Stimulated activated CD4-positive, alpha-beta T cell treated with anti-CD3 and anti-CD28 coated beads, Interleukin-12 subunit alpha, Interleukin-12 subunit beta, amount 100 ng/mL, for 24 hours (primary cell): Measurements from ENCODE around the gene MEFV.

Experiments used
- DNase-seq, 2 experiments: peaks; one replicate each; pipeline ENCODE4 v3.0.0-alpha.2; 2020; ENCODE audit warnings: low read depth in 2 of 2

The MEFV gene

GRCh38 chr16:3266873-3267537 is 10.6 kb upstream of the MEFV start:
- DNase-seq: no peak

- peak; percentile 97 to 99 for DNase-seq
Observed at GRCh38 chr16:3264137-3265036, 8.0 kb upstream of the MEFV start.

- DNase-seq: no peak
Observed at GRCh38 chr16:3262517-3262916, 6.1 kb upstream of the MEFV start.

- no peak for DNase-seq
Observed at GRCh38 chr16:3259836-3260235, 3.4 kb upstream of the MEFV start.

GRCh38 chr16:3256866-3257465 is 533 bp upstream of the MEFV start:
- DNase-seq: no peak

- DNase-seq: no peak
Observed at GRCh38 chr16:3254309-3254708, 2.1 kb downstream of the MEFV start.

- no peak for DNase-seq
Observed at GRCh38 chr16:3252967-3253366, 3.5 kb downstream of the MEFV start.

- no peak for DNase-seq
Observed at GRCh38 chr16:3249451-3249850, 7.0 kb downstream of the MEFV start.

- DNase-seq: no peak
Observed at GRCh38 chr16:3249020-3249419, 7.4 kb downstream of the MEFV start.

- no peak for DNase-seq
Observed at GRCh38 chr16:3248596-3248995, 7.8 kb downstream of the MEFV start.

- no peak for DNase-seq
Observed at GRCh38 chr16:3246876-3247275, 9.6 kb downstream of the MEFV start.

- no peak for DNase-seq
Observed at GRCh38 chr16:3246002-3246401, 10.4 kb downstream of the MEFV start.

GRCh38 chr16:3243882-3244281 is 12.6 kb downstream of the MEFV start:
- DNase-seq: no peak

GRCh38 chr16:3242709-3243108 is 13.7 kb downstream of the MEFV start:
- DNase-seq: no peak

- no peak for DNase-seq
Observed at GRCh38 chr16:3241761-3242160, 14.7 kb downstream of the MEFV start.

GRCh38 chr16:3235856-3236669 is 20.4 kb downstream of the MEFV start:
- peak in 1 of 2 experiments; percentile 19 for DNase-seq

GRCh38 chr16:3234857-3235561 is 21.4 kb downstream of the MEFV start, which contains the start of gene ZNF200:
TSS of gene ZNF200 (minus strand) at chr16:3235158. CDS start at chr16:3233755, 1,403 bp downstream.
- DNase-seq: peak; percentile 88 to 93

- DNase-seq: no peak
Observed at GRCh38 chr16:3234543-3234856, 21.9 kb downstream of the MEFV start.

GRCh38 chr16:3223913-3224515 is 32.4 kb downstream of the MEFV start:
- DNase-seq: no peak

- no peak for DNase-seq
Observed at GRCh38 chr16:3220839-3221238, 35.6 kb downstream of the MEFV start.

- DNase-seq: no peak
Observed at GRCh38 chr16:3216263-3216640, 40.2 kb downstream of the MEFV start.
